DMS53 (cell line): ENCODE results near the gene FAM210A.
A peak's percentile ranks its signal among the peaks of the same experiment; 100 is the strongest.
"Not testable (repeated sequence)": the region's sequence is repeated elsewhere in the genome, so short reads cannot be mapped to it uniquely, and the experiment has no call there.

Experiments used
- DNase-seq: peaks from one replicate; lab custom pipeline; 2025; lab: John Stamatoyannopoulos, UW

Gene FAM210A

GRCh38 chr18:13703899-13704298, 22.5 kb downstream of the FAM210A start:
- peak; percentile 54 for DNase-seq

- no peak for DNase-seq
Measured at GRCh38 chr18:13700153-13700552, 26.2 kb downstream of the FAM210A start.

GRCh38 chr18:13696961-13697360, 29.4 kb downstream of the FAM210A start:
- DNase-seq: no peak

- DNase-seq: not testable (repeated sequence)
Measured at GRCh38 chr18:13695337-13695736, 31.0 kb downstream of the FAM210A start.

GRCh38 chr18:13690060-13690459, 36.3 kb downstream of the FAM210A start:
- DNase-seq: not testable (repeated sequence)

- no peak for DNase-seq
Measured at GRCh38 chr18:13688191-13689136, 37.9 kb downstream of the FAM210A start.

- DNase-seq: no peak
Measured at GRCh38 chr18:13684546-13684945, 41.8 kb downstream of the FAM210A start.

- no peak for DNase-seq
Measured at GRCh38 chr18:13681701-13682100, 44.7 kb downstream of the FAM210A start.

GRCh38 chr18:13680612-13681011, 45.7 kb downstream of the FAM210A start:
- peak; percentile 49 for DNase-seq

GRCh38 chr18:13677350-13677749, 49.0 kb downstream of the FAM210A start:
- DNase-seq: not testable (repeated sequence)

GRCh38 chr18:13676471-13676870, 49.9 kb downstream of the FAM210A start:
- no peak for DNase-seq

GRCh38 chr18:13672657-13673056, 53.7 kb downstream of the FAM210A start:
- no peak for DNase-seq

- DNase-seq: no peak
Measured at GRCh38 chr18:13661779-13662256, 64.5 kb downstream of the FAM210A start.

GRCh38 chr18:13661051-13661778, 65.1 kb downstream of the FAM210A start:
- no peak for DNase-seq

- no peak for DNase-seq
Measured at GRCh38 chr18:13660510-13660909, 65.8 kb downstream of the FAM210A start.

- DNase-seq: no peak
Measured at GRCh38 chr18:13658436-13659204, 67.7 kb downstream of the FAM210A start.

- no peak for DNase-seq
Measured at GRCh38 chr18:13657974-13658373, 68.4 kb downstream of the FAM210A start.

GRCh38 chr18:13653746-13654433, 72.5 kb downstream of the FAM210A start:
- no peak for DNase-seq

- no peak for DNase-seq
Measured at GRCh38 chr18:13649397-13650390, 76.7 kb downstream of the FAM210A start.

GRCh38 chr18:13647761-13648160, 78.6 kb downstream of the FAM210A start:
- DNase-seq: no peak
